ENCODE results near the gene AK2.

GRCh38 chr1:32992489-32993323 lies 44.0 kb downstream of the AK2 start:
- no peak for TF ChIP-seq EZH2 (IDR thresholded peaks at IDR 0.05; ENCODE audit: low read depth)
- no peak for TF ChIP-seq CTCF (conservative IDR thresholded peaks at IDR 0.05)
